Esophagus muscularis mucosa (tissue), 3 donors: Measurements from ENCODE around the gene TFF2.

Source experiments
- POLR2A ChIP-seq: fragments of 450-650 bp; IDR thresholded peaks from one replicate; pipeline ENCODE4 v1.6.1; 2017; ENCODE audit warnings: antibody characterized with exemption, moderate library complexity, mild to moderate bottlenecking, low read depth
- POLR2AphosphoS5 ChIP-seq, 2 donors: sonication (generic); formaldehyde crosslinking; IDR thresholded peaks; one replicate each; pipeline ENCODE4 v1.6.1; 2017; ENCODE audit warnings: antibody characterized with exemption in 2 of 2
- TF ChIP-seq, protein P1 (sequence below), 3 experiments: fragments of 200-600 bp in 2 of 3; fragments of 450-650 bp in 1 of 3; sonication (generic) in 2 of 3; IDR thresholded peaks; one replicate each; pipeline ENCODE4 v1.5.1; 2017 to 2019; ENCODE audit warnings: antibody characterized with exemption in 3 of 3, mild to moderate bottlenecking in 2 of 3, moderate library complexity in 1 of 3

DNA sequence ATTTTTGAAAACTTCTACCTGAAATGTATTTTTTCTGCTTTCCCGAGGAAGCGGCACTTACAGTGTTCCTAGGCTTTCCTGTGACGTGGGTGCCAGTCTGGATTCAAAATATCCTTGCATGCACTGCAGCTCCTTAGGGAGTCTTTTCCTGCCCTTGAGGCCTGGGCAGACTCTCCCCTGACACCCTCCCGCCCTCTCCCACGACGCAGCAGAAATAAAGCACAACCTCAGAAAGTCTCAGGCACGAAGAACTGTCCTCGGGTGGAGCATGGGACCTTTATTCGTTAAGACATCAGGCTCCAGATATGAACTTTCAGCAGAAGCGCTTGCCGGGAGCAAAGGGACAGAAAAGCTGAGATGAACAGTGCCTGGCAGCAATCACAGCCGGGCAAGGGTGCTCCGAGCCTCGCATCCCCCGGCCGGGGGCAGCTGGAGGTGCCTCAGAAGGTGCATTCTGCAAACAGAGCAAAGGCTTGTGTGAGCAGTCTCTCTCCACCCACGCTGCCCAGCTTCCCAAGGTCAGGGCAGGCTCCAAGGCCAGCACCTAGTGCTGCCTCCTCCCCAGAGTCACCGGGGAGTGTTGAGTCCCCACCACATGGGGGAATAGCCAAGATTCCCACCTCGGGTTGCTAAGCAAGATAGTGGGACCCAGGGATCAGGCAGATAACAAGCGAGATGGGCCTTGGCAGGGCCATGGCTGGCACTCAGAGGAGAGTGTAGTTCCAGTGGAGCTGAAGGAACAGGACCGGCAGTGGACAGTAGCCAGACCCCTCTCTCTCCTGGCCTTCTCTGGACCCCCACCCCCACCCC is 38.8 kb downstream of the TFF2 start:
- no peak for TF ChIP-seq POLR2A
- TF ChIP-seq, protein P1, sequence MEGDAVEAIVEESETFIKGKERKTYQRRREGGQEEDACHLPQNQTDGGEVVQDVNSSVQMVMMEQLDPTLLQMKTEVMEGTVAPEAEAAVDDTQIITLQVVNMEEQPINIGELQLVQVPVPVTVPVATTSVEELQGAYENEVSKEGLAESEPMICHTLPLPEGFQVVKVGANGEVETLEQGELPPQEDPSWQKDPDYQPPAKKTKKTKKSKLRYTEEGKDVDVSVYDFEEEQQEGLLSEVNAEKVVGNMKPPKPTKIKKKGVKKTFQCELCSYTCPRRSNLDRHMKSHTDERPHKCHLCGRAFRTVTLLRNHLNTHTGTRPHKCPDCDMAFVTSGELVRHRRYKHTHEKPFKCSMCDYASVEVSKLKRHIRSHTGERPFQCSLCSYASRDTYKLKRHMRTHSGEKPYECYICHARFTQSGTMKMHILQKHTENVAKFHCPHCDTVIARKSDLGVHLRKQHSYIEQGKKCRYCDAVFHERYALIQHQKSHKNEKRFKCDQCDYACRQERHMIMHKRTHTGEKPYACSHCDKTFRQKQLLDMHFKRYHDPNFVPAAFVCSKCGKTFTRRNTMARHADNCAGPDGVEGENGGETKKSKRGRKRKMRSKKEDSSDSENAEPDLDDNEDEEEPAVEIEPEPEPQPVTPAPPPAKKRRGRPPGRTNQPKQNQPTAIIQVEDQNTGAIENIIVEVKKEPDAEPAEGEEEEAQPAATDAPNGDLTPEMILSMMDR (IDR thresholded peaks at IDR 0.05) = no peak
- TF ChIP-seq POLR2AphosphoS5 (IDR thresholded peaks at IDR 0.05) = no peak
